Activated B cell treated with CpG ODN at 0.5 μM for 24 hours (primary cell): ENCODE results near the gene ARHGEF10L. TPM values are rescaled to one million over a fixed set of nuclear protein-coding genes. Genes with fewer than 3 reads are reported as not detected.

ENCODE experiments used
- ATAC-seq: fragments of 200-7000 bp; cut with Tn5 transposase; one replicate; pipeline ENCODE4 v1.10.0; 2021; ENCODE audit warnings: low read depth, mild to moderate bottlenecking, moderate library complexity
- CTCF ChIA-PET: fragments of 350-600 bp; sonication (Branson Sonifier 250); formaldehyde crosslinking; loops from one replicate; lab custom pipeline; 2021; ENCODE audit warnings: antibody characterized with exemption; lab: Charles Lee
- POLR2A ChIA-PET: fragments of 350-600 bp; sonication (Branson Sonifier 250); formaldehyde crosslinking; loops from one replicate; lab custom pipeline; 2021; ENCODE audit warnings: antibody characterized with exemption; lab: Charles Lee
- DNase-seq: peaks from one replicate; pipeline ENCODE4 v3.0.0; 2022
- H3K27ac Mint-ChIP-seq: one replicate; pipeline ENCODE4 v1.8.0; 2020; ENCODE audit warnings: mixed read lengths
- H3K27me3 Mint-ChIP-seq: one replicate; pipeline ENCODE4 v1.8.0; 2021; ENCODE audit warnings: mixed read lengths
- H3K36me3 Mint-ChIP-seq: one replicate; pipeline ENCODE4 v1.8.0; 2021; ENCODE audit warnings: low read depth, mixed read lengths
- H3K4me1 Mint-ChIP-seq: one replicate; pipeline ENCODE4 v1.8.0; 2021; ENCODE audit warnings: mixed read lengths
- H3K4me3 Mint-ChIP-seq: one replicate; pipeline ENCODE4 v1.8.0; 2020; ENCODE audit warnings: mild to moderate bottlenecking, mixed read lengths
- H3K9me3 Mint-ChIP-seq: one replicate; pipeline ENCODE4 v1.8.0; 2020; ENCODE audit warnings: mixed read lengths
- CTCF ChIP-seq: fragments of 200-600 bp; IDR thresholded peaks from one replicate; pipeline ENCODE4 v1.8.0; 2022; ENCODE audit warnings: antibody characterized with exemption, mild to moderate bottlenecking
- intact Hi-C: fragments of 100-400 bp; cut with micrococcal nuclease; formaldehyde crosslinking; loops from one replicate; pipeline ENCODE4 v1.15.1; 2024
- total RNA-seq: library from RNA; stranded (reverse); gene quantifications from 2 replicates; pipeline ENCODE4 v1.2.3, GENCODE V29; 2022

The ARHGEF10L gene
- total RNA-seq, 1 donor from 2014 or later = 0.62 TPM

GRCh38 chr1:17633654-17634053 lies 94.2 kb downstream of the ARHGEF10L start:
- peaks cover 47% of the 10 kb centered on the region for H3K4me1 Mint-ChIP-seq
- no peaks in the 10 kb centered on the region for H3K36me3 Mint-ChIP-seq
- DNase-seq (no peak), ATAC-seq (no peak)
- no peak for TF ChIP-seq CTCF
- ChIA-PET POLR2A (no interaction called here), CTCF (interaction anchor here (0.6 kb wide), 1 partner anchor 8 kb away, joined by 3 read pairs; no protein-coding TSS in a partner anchor)
- no peak overlapping the region for H3K4me3 Mint-ChIP-seq
- H3K27me3 Mint-ChIP-seq = no peaks in the 10 kb centered on the region
- no peak overlapping the region for H3K27ac Mint-ChIP-seq
- no peaks in the 10 kb centered on the region for H3K9me3 Mint-ChIP-seq
- intact Hi-C loops = loop anchor here (10.0 kb wide), 1 partner anchor 99 kb away; the partner anchor contains the start of gene ARHGEF10L

- POLR2A ChIA-PET = no interaction called here
- no peaks in the 10 kb centered on the region for H3K36me3 Mint-ChIP-seq
Measured at GRCh38 chr1:17635276-17635675, 95.8 kb downstream of the ARHGEF10L start.

GRCh38 chr1:17635811-17636210 lies 96.3 kb downstream of the ARHGEF10L start:
- ChIA-PET CTCF (no interaction called here), POLR2A (no interaction called here)
- Mint-ChIP-seq H3K4me3 (peak overlapping the region; percentile 42), H3K27me3 (peaks cover 5% of the 10 kb centered on the region), H3K9me3 (no peaks in the 10 kb centered on the region), H3K27ac (peak overlapping the region; percentile 70), H3K36me3 (no peaks in the 10 kb centered on the region), H3K4me1 (peaks cover 30% of the 10 kb centered on the region)
- no peak for TF ChIP-seq CTCF
- DNase-seq = peak; percentile 48
- ATAC-seq = peak; percentile 84
- intact Hi-C loops = loop anchor here (2.0 to 10.0 kb wide), 2 partner anchors 101 to 197 kb away; partner anchors contain the start of genes ARHGEF10L and RCC2

More at GRCh38 chr1:17635276-17635675, 95.8 kb downstream of the ARHGEF10L start:
- ATAC-seq (peak; percentile 9), DNase-seq (no peak)
- H3K9me3 Mint-ChIP-seq = no peaks in the 10 kb centered on the region
- intact Hi-C loops = loop anchor here (10.0 kb wide), 1 partner anchor 100 kb away; the partner anchor contains the start of gene ARHGEF10L
- no peak for TF ChIP-seq CTCF
- H3K4me1 Mint-ChIP-seq = peaks cover 35% of the 10 kb centered on the region
- peaks cover 2% of the 10 kb centered on the region for H3K27me3 Mint-ChIP-seq
- peak overlapping the region; percentile 39 for H3K4me3 Mint-ChIP-seq
- H3K27ac Mint-ChIP-seq = peak overlapping the region; percentile 70
- CTCF ChIA-PET = no interaction called here

GRCh38 chr1:17636612-17637011 lies 97.1 kb downstream of the ARHGEF10L start:
- intact Hi-C loops = loop anchor here (2.0 to 10.0 kb wide), 2 partner anchors 102 to 198 kb away; partner anchors contain the start of genes ARHGEF10L and RCC2
- no peak for DNase-seq
- Mint-ChIP-seq H3K27ac (peak overlapping the region; percentile 59), H3K27me3 (peaks cover 5% of the 10 kb centered on the region), H3K4me1 (peaks cover 27% of the 10 kb centered on the region), H3K9me3 (no peaks in the 10 kb centered on the region), H3K4me3 (no peak overlapping the region), H3K36me3 (no peaks in the 10 kb centered on the region)
- ChIA-PET POLR2A (no interaction called here), CTCF (no interaction called here)
- ATAC-seq = peak; percentile 43
- TF ChIP-seq CTCF = no peak

GRCh38 chr1:17637055-17637454 lies 97.6 kb downstream of the ARHGEF10L start:
- ChIA-PET CTCF (no interaction called here), POLR2A (no interaction called here)
- DNase-seq (no peak), ATAC-seq (no peak)
- Mint-ChIP-seq H3K27ac (no peak overlapping the region), H3K4me3 (no peak overlapping the region), H3K36me3 (no peaks in the 10 kb centered on the region), H3K4me1 (peaks cover 27% of the 10 kb centered on the region), H3K9me3 (no peaks in the 10 kb centered on the region), H3K27me3 (peaks cover 5% of the 10 kb centered on the region)
- TF ChIP-seq CTCF = no peak
- intact Hi-C loops = loop anchor here (2.0 to 10.0 kb wide), 2 partner anchors 102 to 198 kb away; partner anchors contain the start of genes ARHGEF10L and RCC2
